ENCODE results near the gene OVOL3. TPM values are rescaled to one million over a fixed set of nuclear protein-coding genes. Genes with fewer than 3 reads are reported as not detected.
A peak's percentile ranks its signal among the peaks of the same experiment; 100 is the strongest.

The OVOL3 gene
- total RNA-seq, 1 donor from 2014 or later, result not detected

DNA sequence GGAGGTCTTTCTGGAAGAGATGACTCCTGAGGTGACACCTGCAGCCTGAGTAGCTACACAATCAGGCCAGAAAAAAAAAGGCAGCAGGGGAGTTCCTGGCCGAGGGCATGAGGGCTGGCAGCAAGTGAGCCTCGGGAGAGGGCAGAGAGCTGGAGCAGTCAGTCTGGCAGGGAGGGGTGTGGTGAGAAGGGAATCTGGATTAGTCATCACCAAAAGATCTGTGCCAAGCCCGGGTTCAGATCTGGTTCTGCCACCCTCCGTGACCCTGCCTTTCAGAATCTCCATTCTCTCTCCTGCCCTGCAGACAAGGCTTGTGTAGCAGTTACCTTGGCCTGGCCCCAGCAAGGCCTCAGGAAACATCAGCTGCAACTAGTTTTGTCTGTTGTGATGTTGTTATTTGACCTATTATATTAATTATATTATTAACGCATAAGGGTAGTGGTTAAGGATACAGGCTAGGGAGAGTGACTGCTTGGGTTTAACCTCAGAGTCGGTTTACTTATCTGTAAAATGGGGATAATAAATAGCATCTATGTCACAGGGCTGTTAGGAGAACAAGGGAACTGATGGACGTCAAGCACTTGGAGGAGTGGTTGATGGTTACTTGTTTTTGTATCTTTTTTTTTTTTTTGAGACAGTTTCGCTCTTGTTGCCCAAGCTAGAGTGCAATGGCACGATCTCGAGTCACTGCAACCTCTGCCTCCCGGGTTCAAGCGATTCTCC is 26.2 kb downstream of the OVOL3 start:
- Mint-ChIP-seq H3K36me3 (ENCODE audit: low read depth) (peaks cover 6% of the 10 kb centered on the region), H3K9me3 (ENCODE audit: low read depth) (no peaks in the 10 kb centered on the region), H3K4me3 (ENCODE audit: unreplicated experiment) (peak overlapping the region; percentile 5), H3K4me1 (ENCODE audit: low read depth) (peaks cover 26% of the 10 kb centered on the region), H3K27ac (ENCODE audit: unreplicated experiment) (peak overlapping the region; percentile 83), H3K27me3 (ENCODE audit: low read depth) (no peaks in the 10 kb centered on the region)
- DNase-seq (ENCODE audit: low spot score), result no peak
- TF ChIP-seq CTCF (IDR thresholded peaks at IDR 0.05), result no peak

- H3K36me3 Mint-ChIP-seq (ENCODE audit: low read depth), result peaks cover 12% of the 10 kb centered on the region
- no peak for TF ChIP-seq CTCF (IDR thresholded peaks at IDR 0.05)
- peak overlapping the region; percentile 97 for H3K4me3 Mint-ChIP-seq (ENCODE audit: unreplicated experiment)
- no peaks in the 10 kb centered on the region for H3K27me3 Mint-ChIP-seq (ENCODE audit: low read depth)
- H3K27ac Mint-ChIP-seq (ENCODE audit: unreplicated experiment), result peak overlapping the region; percentile 98
- no peak for DNase-seq (ENCODE audit: low spot score)
- H3K4me1 Mint-ChIP-seq (ENCODE audit: low read depth), result peaks cover 26% of the 10 kb centered on the region
- no peaks in the 10 kb centered on the region for H3K9me3 Mint-ChIP-seq (ENCODE audit: low read depth)
Measured at GRCh38 chr19:36139120-36139472, 28.2 kb downstream of the OVOL3 start.

GRCh38 chr19:36139473-36140303 is 28.7 kb downstream of the OVOL3 start, which contains the start of gene CAPNS1:
Gene CAPNS1, plus strand, starts transcription at chr19:36140066. Its CDS starts 946 bp downstream, at chr19:36141012.
- TF ChIP-seq CTCF (IDR thresholded peaks at IDR 0.05), result peak; percentile 50
- DNase-seq (ENCODE audit: low spot score), result peak; percentile 99
- H3K27ac Mint-ChIP-seq (ENCODE audit: unreplicated experiment), result peak within 1 kb of the TSS; percentile 98
- no peaks in the 10 kb centered on the region for H3K27me3 Mint-ChIP-seq (ENCODE audit: low read depth)
- peaks cover 26% of the 10 kb centered on the region for H3K4me1 Mint-ChIP-seq (ENCODE audit: low read depth)
- H3K36me3 Mint-ChIP-seq (ENCODE audit: low read depth), result peaks cover 15% of the 10 kb centered on the region
- H3K9me3 Mint-ChIP-seq (ENCODE audit: low read depth), result no peaks in the 10 kb centered on the region
- peak within 1 kb of the TSS; percentile 97 for H3K4me3 Mint-ChIP-seq (ENCODE audit: unreplicated experiment)

GRCh38 chr19:36140304-36141038 is 29.5 kb downstream of the OVOL3 start:
- Mint-ChIP-seq H3K36me3 (ENCODE audit: low read depth) (peaks cover 18% of the 10 kb centered on the region), H3K9me3 (ENCODE audit: low read depth) (no peaks in the 10 kb centered on the region), H3K4me3 (ENCODE audit: unreplicated experiment) (peak overlapping the region; percentile 97), H3K27ac (ENCODE audit: unreplicated experiment) (peak overlapping the region; percentile 98), H3K27me3 (ENCODE audit: low read depth) (no peaks in the 10 kb centered on the region), H3K4me1 (ENCODE audit: low read depth) (peaks cover 26% of the 10 kb centered on the region)
- DNase-seq (ENCODE audit: low spot score), result no peak
- no peak for TF ChIP-seq CTCF (IDR thresholded peaks at IDR 0.05)

All from chondrocyte (in vitro differentiated cells).